ENCODE results near the gene CD300LB. TPM values are rescaled to one million over a fixed set of nuclear protein-coding genes. Genes with fewer than 3 reads are reported as not detected.

Gene CD300LB
- polyA plus RNA-seq, 1 donor (not counting 4 experiments of a cell fraction or from before 2014, with no cell fraction given): not detected

DNA sequence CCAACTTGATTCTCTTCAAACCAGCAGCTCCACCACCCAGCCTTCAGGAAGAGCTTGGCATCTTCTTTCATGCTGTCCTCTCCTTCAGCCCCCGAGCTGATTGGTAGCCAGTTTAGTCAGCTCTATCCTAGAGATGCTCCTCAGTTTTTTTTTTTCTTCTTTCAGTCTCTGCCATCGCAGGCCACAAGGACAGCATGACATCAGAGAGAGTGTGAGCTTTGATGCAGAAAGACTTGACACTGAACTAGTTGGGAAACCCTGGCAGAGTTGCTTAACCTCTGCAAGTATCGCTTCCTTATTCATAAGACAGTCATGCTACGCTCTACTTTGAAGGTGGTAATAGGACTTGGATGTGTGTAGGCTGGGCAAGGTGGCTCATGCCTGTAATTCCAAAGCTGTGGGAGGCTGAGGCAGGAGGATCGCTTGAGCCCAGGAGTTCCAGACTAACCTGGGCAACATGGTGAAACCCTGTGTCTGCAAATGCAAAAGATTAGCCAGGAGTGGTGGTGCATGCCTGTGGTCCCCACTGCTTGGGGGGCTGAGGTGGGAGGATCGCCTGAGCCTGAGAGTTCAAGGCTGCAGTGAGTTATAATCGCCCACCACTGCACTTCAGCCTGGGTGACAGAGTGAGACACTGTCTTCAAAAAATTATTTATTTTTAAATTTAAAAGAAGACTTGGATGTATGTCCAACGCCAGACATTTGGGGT, 2.6 kb downstream of the CD300LB start:
- no peak overlapping the region for H2AFZ ChIP-seq (ENCODE audit: control insufficient read depth, low read length)
- H3K4me3 ChIP-seq (ENCODE audit: control insufficient read depth in 2 of 3, extremely low read depth in 1 of 3, insufficient read depth in 2 of 3, low read depth in 1 of 3, low read length in 3 of 3): no peak overlapping the region
- H3K9me3 ChIP-seq (ENCODE audit: control insufficient read depth, low read depth, low read length): no peaks in the 10 kb centered on the region
- H3K27ac ChIP-seq (ENCODE audit: control insufficient read depth, insufficient read depth, low read length): no peak overlapping the region
- no peak for DNase-seq (ENCODE audit: low read depth, low spot score)
- H3K4me2 ChIP-seq (ENCODE audit: control insufficient read depth, extremely low read depth, insufficient read depth, low read depth, low read length): no peak overlapping the region
- H3K27me3 ChIP-seq (ENCODE audit: control insufficient read depth, extremely low read depth, insufficient read depth, low read length): no peaks in the 10 kb centered on the region
- H3K36me3 ChIP-seq (ENCODE audit: control insufficient read depth in 2 of 2, extremely low read depth in 1 of 2, insufficient read depth in 2 of 2, low read length in 2 of 2): no peaks in the 10 kb centered on the region
- FAIRE-seq: no peak
- no peaks in the 10 kb centered on the region for H4K20me1 ChIP-seq (ENCODE audit: control insufficient read depth, extremely low read depth, insufficient read depth, low read length)
- H3K9me1 ChIP-seq (ENCODE audit: control insufficient read depth, extremely low read depth, insufficient read depth, low read length): no peaks in the 10 kb centered on the region
- TF ChIP-seq, protein P1, sequence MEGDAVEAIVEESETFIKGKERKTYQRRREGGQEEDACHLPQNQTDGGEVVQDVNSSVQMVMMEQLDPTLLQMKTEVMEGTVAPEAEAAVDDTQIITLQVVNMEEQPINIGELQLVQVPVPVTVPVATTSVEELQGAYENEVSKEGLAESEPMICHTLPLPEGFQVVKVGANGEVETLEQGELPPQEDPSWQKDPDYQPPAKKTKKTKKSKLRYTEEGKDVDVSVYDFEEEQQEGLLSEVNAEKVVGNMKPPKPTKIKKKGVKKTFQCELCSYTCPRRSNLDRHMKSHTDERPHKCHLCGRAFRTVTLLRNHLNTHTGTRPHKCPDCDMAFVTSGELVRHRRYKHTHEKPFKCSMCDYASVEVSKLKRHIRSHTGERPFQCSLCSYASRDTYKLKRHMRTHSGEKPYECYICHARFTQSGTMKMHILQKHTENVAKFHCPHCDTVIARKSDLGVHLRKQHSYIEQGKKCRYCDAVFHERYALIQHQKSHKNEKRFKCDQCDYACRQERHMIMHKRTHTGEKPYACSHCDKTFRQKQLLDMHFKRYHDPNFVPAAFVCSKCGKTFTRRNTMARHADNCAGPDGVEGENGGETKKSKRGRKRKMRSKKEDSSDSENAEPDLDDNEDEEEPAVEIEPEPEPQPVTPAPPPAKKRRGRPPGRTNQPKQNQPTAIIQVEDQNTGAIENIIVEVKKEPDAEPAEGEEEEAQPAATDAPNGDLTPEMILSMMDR (optimal IDR thresholded peaks at IDR 0.05 in 1 of 3, IDR thresholded peaks at IDR 0.05 in 1 of 3, conservative IDR thresholded peaks at IDR 0.05 in 1 of 3; ENCODE audit: extremely low read depth in 1 of 3, insufficient read depth in 2 of 3, low read length in 3 of 3): no peak
- TF ChIP-seq EZH2 (IDR thresholded peaks at IDR 0.05; ENCODE audit: low read length): no peak
- no peaks in the 10 kb centered on the region for H3K79me2 ChIP-seq (ENCODE audit: control insufficient read depth, insufficient read depth, low read length)
- H3K4me1 ChIP-seq (ENCODE audit: control insufficient read depth, extremely low read depth, insufficient read depth, low read length): no peaks in the 10 kb centered on the region
- H3K9ac ChIP-seq (ENCODE audit: control insufficient read depth, extremely low read depth, insufficient read depth, low read length): no peak overlapping the region
- dilution Hi-C loops (cut with MboI; ENCODE audit: extremely low pct_ligation_motif_present, low sequenced_read_pairs): no loop called here

DNA sequence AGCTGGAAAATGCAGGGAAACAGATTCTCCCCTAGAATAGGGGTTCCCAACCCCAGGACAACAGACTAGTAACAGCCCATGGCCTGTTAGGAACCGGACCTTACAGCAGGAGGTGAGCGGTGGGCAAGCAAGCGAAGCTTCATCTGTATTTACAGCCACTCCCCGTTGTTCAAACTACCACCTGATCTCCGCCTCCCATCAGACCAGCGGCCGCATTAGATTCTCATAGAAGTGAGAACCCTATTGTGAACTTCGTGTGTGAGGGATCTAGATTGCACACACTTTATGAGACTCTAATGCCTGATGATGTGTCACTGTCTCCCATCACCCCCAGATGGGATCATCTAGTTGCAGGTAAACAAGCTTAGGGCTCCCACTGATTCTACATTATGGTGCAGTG, 3.5 kb downstream of the CD300LB start:
- H2AFZ ChIP-seq (ENCODE audit: control insufficient read depth, low read length): no peak overlapping the region
- H3K4me1 ChIP-seq (ENCODE audit: control insufficient read depth, extremely low read depth, insufficient read depth, low read length): no peaks in the 10 kb centered on the region
- no peaks in the 10 kb centered on the region for H4K20me1 ChIP-seq (ENCODE audit: control insufficient read depth, extremely low read depth, insufficient read depth, low read length)
- no peaks in the 10 kb centered on the region for H3K9me3 ChIP-seq (ENCODE audit: control insufficient read depth, low read depth, low read length)
- TF ChIP-seq, protein P1 (optimal IDR thresholded peaks at IDR 0.05 in 1 of 3, IDR thresholded peaks at IDR 0.05 in 1 of 3, conservative IDR thresholded peaks at IDR 0.05 in 1 of 3; ENCODE audit: extremely low read depth in 1 of 3, insufficient read depth in 2 of 3, low read length in 3 of 3): no peak
- no peak for TF ChIP-seq EZH2 (IDR thresholded peaks at IDR 0.05; ENCODE audit: low read length)
- no peaks in the 10 kb centered on the region for H3K9me1 ChIP-seq (ENCODE audit: control insufficient read depth, extremely low read depth, insufficient read depth, low read length)
- no peak overlapping the region for H3K9ac ChIP-seq (ENCODE audit: control insufficient read depth, extremely low read depth, insufficient read depth, low read length)
- dilution Hi-C loops (cut with MboI; ENCODE audit: extremely low pct_ligation_motif_present, low sequenced_read_pairs): no loop called here
- H3K4me2 ChIP-seq (ENCODE audit: control insufficient read depth, extremely low read depth, insufficient read depth, low read depth, low read length): no peak overlapping the region
- FAIRE-seq (no peak), DNase-seq (ENCODE audit: low read depth, low spot score) (no peak)
- no peaks in the 10 kb centered on the region for H3K27me3 ChIP-seq (ENCODE audit: control insufficient read depth, extremely low read depth, insufficient read depth, low read length)
- no peak overlapping the region for H3K4me3 ChIP-seq (ENCODE audit: control insufficient read depth in 2 of 3, extremely low read depth in 1 of 3, insufficient read depth in 2 of 3, low read depth in 1 of 3, low read length in 3 of 3)
- no peaks in the 10 kb centered on the region for H3K36me3 ChIP-seq (ENCODE audit: control insufficient read depth in 2 of 2, extremely low read depth in 1 of 2, insufficient read depth in 2 of 2, low read length in 2 of 2)
- no peak overlapping the region for H3K27ac ChIP-seq (ENCODE audit: control insufficient read depth, insufficient read depth, low read length)
- H3K79me2 ChIP-seq (ENCODE audit: control insufficient read depth, insufficient read depth, low read length): no peaks in the 10 kb centered on the region

Data from keratinocyte (primary cell).